DOHH2 (cell line): ENCODE measurements around the gene PLPPR1.

Experiments used
- EZH2phosphoT487 ChIP-seq: fragments of 200-600 bp; sonication (generic); IDR thresholded peaks from 2 replicates; pipeline ENCODE4 v1.6.1; 2017; ENCODE audit warnings: borderline replicate concordance, mild to moderate bottlenecking, antibody characterized with exemption, low read length, moderate library complexity, mixed read lengths
- TF ChIP-seq, protein P1 (sequence below): fragments of 200-600 bp; sonication (generic); IDR thresholded peaks from one replicate; pipeline ENCODE4 v1.5.1; 2014; ENCODE audit warnings: antibody characterized with exemption, mild to moderate bottlenecking, low read depth, low read length; ENCODE audit not compliant: poor library complexity, severe bottlenecking

DNA sequence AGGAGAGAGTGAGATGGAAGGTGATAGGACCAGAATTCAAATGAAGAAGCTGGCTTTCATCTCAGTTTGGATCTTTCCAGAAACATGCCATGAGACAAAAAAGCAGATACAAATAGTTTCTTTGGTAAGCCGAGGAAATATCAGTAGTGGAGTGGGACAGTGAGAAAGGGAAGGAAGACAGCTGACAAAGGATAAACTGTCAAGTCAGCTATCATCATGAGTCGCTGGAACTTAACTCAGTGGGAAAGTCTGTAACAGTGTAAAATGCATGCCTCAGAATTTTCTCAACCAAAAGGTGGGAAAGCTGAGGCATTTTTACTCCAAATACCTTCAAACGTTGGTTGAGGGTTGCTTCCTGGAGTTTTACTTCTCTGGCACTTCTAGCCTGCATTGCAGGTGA, 129.8 kb downstream of the PLPPR1 start:
- no peak for TF ChIP-seq EZH2phosphoT487
- TF ChIP-seq, protein P1, sequence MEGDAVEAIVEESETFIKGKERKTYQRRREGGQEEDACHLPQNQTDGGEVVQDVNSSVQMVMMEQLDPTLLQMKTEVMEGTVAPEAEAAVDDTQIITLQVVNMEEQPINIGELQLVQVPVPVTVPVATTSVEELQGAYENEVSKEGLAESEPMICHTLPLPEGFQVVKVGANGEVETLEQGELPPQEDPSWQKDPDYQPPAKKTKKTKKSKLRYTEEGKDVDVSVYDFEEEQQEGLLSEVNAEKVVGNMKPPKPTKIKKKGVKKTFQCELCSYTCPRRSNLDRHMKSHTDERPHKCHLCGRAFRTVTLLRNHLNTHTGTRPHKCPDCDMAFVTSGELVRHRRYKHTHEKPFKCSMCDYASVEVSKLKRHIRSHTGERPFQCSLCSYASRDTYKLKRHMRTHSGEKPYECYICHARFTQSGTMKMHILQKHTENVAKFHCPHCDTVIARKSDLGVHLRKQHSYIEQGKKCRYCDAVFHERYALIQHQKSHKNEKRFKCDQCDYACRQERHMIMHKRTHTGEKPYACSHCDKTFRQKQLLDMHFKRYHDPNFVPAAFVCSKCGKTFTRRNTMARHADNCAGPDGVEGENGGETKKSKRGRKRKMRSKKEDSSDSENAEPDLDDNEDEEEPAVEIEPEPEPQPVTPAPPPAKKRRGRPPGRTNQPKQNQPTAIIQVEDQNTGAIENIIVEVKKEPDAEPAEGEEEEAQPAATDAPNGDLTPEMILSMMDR, result no peak
